OCI-M2 (cell line): ENCODE data around the gene METTL1.
"Not testable (repeated sequence)": the region's sequence is repeated elsewhere in the genome, so short reads cannot be mapped to it uniquely, and the experiment has no call there.

Experiments
- DNase-seq: peaks from one replicate; lab custom pipeline; 2025; ENCODE audit not compliant: unreplicated experiment; lab: John Stamatoyannopoulos, UW

Gene METTL1

GRCh38 chr12:57724936-57725740 lies 46.8 kb downstream of the METTL1 start:
- DNase-seq: no peak

GRCh38 chr12:57724003-57724935 lies 47.6 kb downstream of the METTL1 start:
- DNase-seq: no peak

- DNase-seq: no peak
Observed at GRCh38 chr12:57723630-57723962, 48.3 kb downstream of the METTL1 start.

- no peak for DNase-seq
Observed at GRCh38 chr12:57722716-57723629, 48.9 kb downstream of the METTL1 start.

GRCh38 chr12:57721846-57722608 lies 49.9 kb downstream of the METTL1 start:
- DNase-seq: not testable (repeated sequence)

- no peak for DNase-seq
Observed at GRCh38 chr12:57720606-57721595, 51.0 kb downstream of the METTL1 start.

GRCh38 chr12:57719777-57720605 lies 51.9 kb downstream of the METTL1 start:
- no peak for DNase-seq

GRCh38 chr12:57718641-57719528 lies 53.0 kb downstream of the METTL1 start:
- no peak for DNase-seq
